Measurements from ENCODE around the gene TMEM138. TPM values are rescaled to one million over a fixed set of nuclear protein-coding genes. Genes with fewer than 3 reads are reported as not detected.

The TMEM138 gene
- total and polyA plus RNA-seq, 2 of the 13 experiments (the other 11 are each of a cell fraction or from before 2014, with no cell fraction given): 43.5 to 61.0 TPM

DNA sequence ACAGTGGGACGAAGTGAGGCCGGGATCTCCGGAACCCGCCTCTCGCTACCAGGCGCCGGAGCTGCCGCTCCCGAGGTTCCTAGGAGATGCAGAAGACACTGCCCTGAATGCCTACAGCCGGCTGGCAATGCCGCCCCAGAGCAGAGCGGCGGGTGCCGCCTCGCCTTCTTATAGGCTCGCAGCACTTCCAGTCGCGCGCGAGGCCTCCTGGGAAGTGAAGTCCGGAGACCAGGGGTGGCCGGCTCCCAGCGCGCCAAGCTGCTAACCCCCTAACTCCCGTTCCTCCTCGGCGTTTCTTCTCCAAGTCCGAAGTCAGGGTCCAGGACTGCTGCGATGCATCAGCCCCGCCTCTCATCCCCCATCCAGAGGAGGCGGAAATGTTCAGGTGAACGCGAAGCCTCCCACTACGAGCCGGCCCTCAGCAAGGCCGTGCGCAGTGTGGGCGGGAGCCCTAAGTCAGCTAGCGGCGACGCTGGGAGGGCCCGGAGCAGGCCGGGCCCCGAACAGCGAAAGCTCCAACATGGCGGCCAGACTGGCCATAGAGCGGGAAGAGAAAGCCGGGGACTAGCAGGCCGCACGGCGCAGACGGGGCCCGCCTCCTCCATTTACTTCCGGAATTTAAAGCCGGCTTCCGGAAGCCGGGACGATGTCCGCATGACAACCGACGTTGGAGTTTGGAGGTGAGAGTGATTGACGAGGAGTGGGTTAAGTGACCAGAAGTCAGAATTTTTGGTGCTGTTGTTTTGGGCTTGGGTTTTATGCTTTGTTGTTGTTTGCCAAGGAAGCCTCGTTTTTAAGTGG lies at the start of gene TMEM138, which contains the start of gene CYB561A3 (continued):
- TF ChIP-seq, protein P1, sequence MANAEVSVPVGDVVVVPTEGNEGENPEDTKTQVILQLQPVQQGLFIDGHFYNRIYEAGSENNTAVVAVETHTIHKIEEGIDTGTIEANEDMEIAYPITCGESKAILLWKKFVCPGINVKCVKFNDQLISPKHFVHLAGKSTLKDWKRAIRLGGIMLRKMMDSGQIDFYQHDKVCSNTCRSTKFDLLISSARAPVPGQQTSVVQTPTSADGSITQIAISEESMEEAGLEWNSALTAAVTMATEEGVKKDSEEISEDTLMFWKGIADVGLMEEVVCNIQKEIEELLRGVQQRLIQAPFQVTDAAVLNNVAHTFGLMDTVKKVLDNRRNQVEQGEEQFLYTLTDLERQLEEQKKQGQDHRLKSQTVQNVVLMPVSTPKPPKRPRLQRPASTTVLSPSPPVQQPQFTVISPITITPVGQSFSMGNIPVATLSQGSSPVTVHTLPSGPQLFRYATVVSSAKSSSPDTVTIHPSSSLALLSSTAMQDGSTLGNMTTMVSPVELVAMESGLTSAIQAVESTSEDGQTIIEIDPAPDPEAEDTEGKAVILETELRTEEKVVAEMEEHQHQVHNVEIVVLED (CRISPR knock-in tag; IDR thresholded peaks at IDR 0.05; ENCODE audit: borderline replicate concordance): peak; percentile 86
- TF ChIP-seq ZNF7 (CRISPR knock-in tag; IDR thresholded peaks at IDR 0.05) (no peak), DR1 (CRISPR knock-in tag; IDR thresholded peaks at IDR 0.05) (peak; percentile 98), ATF7 (IDR thresholded peaks at IDR 0.05) (no peak), ATF7 (CRISPR knock-in tag; IDR thresholded peaks at IDR 0.05) (0 out of 2 replicates have a peak, but pooled peaks have one; percentile 35)
- TF ChIP-seq, protein P2, sequence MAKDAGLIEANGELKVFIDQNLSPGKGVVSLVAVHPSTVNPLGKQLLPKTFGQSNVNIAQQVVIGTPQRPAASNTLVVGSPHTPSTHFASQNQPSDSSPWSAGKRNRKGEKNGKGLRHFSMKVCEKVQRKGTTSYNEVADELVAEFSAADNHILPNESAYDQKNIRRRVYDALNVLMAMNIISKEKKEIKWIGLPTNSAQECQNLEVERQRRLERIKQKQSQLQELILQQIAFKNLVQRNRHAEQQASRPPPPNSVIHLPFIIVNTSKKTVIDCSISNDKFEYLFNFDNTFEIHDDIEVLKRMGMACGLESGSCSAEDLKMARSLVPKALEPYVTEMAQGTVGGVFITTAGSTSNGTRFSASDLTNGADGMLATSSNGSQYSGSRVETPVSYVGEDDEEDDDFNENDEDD (CRISPR knock-in tag; IDR thresholded peaks at IDR 0.05; ENCODE audit: borderline replicate concordance): peak; percentile 83; the same call in 1 of the 2 replicates
- TF ChIP-seq, protein P3, sequence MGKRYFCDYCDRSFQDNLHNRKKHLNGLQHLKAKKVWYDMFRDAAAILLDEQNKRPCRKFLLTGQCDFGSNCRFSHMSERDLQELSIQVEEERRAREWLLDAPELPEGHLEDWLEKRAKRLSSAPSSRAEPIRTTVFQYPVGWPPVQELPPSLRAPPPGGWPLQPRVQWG (CRISPR knock-in tag; IDR thresholded peaks at IDR 0.05; ENCODE audit: borderline replicate concordance, low read depth): no peak
- TF ChIP-seq, protein P4, sequence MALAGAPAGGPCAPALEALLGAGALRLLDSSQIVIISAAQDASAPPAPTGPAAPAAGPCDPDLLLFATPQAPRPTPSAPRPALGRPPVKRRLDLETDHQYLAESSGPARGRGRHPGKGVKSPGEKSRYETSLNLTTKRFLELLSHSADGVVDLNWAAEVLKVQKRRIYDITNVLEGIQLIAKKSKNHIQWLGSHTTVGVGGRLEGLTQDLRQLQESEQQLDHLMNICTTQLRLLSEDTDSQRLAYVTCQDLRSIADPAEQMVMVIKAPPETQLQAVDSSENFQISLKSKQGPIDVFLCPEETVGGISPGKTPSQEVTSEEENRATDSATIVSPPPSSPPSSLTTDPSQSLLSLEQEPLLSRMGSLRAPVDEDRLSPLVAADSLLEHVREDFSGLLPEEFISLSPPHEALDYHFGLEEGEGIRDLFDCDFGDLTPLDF (CRISPR knock-in tag; IDR thresholded peaks at IDR 0.05): peak; percentile 95
